Skeletal muscle satellite cell (primary cell): ENCODE measurements around the gene NFATC2IP.

Experiments
- H3K27me3 ChIP-seq: 2 replicates; pipeline ENCODE4 v1.7.0; 2013; ENCODE audit warnings: low read length; ENCODE audit not compliant: control insufficient read depth, insufficient read depth
- H3K36me3 ChIP-seq: 2 replicates; pipeline ENCODE4 v1.7.0; 2013; ENCODE audit warnings: mild to moderate bottlenecking, control low read depth, low read length; ENCODE audit not compliant: insufficient read depth
- H3K4me1 ChIP-seq: 2 replicates; pipeline ENCODE4 v1.7.0; 2013; ENCODE audit warnings: low read length; ENCODE audit not compliant: control insufficient read depth, insufficient read depth
- H3K4me2 ChIP-seq: 2 replicates; pipeline ENCODE4 v1.7.0; 2013; ENCODE audit warnings: mild to moderate bottlenecking, low read length
- H3K4me3 ChIP-seq: 2 replicates; pipeline ENCODE4 v1.7.0; 2013; ENCODE audit warnings: low read length
- H3K9ac ChIP-seq: 2 replicates; pipeline ENCODE4 v1.7.0; 2013; ENCODE audit warnings: mild to moderate bottlenecking, low read depth, low read length, moderate library complexity
- H3K9me3 ChIP-seq: replicated peaks from 2 replicates; pipeline ENCODE4 v1.7.0; 2013; ENCODE audit warnings: mild to moderate bottlenecking, control low read depth, low read length

NFATC2IP gene

GRCh38 chr16:29009050-29009837 lies 58.5 kb downstream of the NFATC2IP start:
- no peaks in the 10 kb centered on the region for H3K36me3 ChIP-seq
- no peak overlapping the region for H3K9ac ChIP-seq
- H3K4me1 ChIP-seq = peaks cover 5% of the 10 kb centered on the region
- peaks cover 17% of the 10 kb centered on the region for H3K27me3 ChIP-seq
- no peak overlapping the region for H3K4me2 ChIP-seq
- H3K4me3 ChIP-seq = no peak overlapping the region
- no peaks in the 10 kb centered on the region for H3K9me3 ChIP-seq

GRCh38 chr16:29009838-29010166 lies 59.1 kb downstream of the NFATC2IP start:
- Histone ChIP-seq H3K4me2 (no peak overlapping the region), H3K36me3 (no peaks in the 10 kb centered on the region), H3K4me3 (no peak overlapping the region), H3K9ac (no peak overlapping the region), H3K9me3 (no peaks in the 10 kb centered on the region), H3K27me3 (peaks cover 17% of the 10 kb centered on the region), H3K4me1 (peaks cover 5% of the 10 kb centered on the region)

DNA sequence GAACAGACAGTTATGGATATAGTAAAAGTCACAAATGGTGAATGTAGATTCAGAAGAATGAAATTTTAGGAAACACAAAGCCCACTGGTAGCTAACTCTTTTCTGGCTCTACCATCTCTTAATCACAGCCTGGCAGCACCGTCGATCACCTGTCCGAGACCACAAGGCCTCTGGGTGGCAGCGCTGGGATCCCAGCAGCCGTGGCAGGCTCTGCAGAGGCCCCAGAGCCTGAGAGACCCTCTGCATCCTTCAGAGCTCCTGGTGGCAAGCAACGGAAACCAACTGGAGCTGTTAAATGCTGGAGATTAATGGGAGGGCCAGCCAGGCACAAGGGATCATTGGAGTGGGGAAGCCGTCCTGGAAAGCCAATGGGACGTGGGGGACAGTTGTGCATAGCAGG lies 60.4 kb downstream of the NFATC2IP start:
- no peak overlapping the region for H3K4me2 ChIP-seq
- H3K4me1 ChIP-seq = peaks cover 5% of the 10 kb centered on the region
- peaks cover 7% of the 10 kb centered on the region for H3K27me3 ChIP-seq
- H3K9ac ChIP-seq = no peak overlapping the region
- H3K9me3 ChIP-seq = no peaks in the 10 kb centered on the region
- H3K4me3 ChIP-seq = no peak overlapping the region
- H3K36me3 ChIP-seq = no peaks in the 10 kb centered on the region

- Histone ChIP-seq H3K27me3 (peaks cover 7% of the 10 kb centered on the region), H3K4me2 (no peak overlapping the region), H3K9me3 (no peaks in the 10 kb centered on the region), H3K36me3 (no peaks in the 10 kb centered on the region), H3K4me3 (no peak overlapping the region), H3K9ac (no peak overlapping the region), H3K4me1 (peaks cover 5% of the 10 kb centered on the region)
Observed at GRCh38 chr16:29011851-29012250, 61.1 kb downstream of the NFATC2IP start.

GRCh38 chr16:29012913-29013553 lies 62.3 kb downstream of the NFATC2IP start:
- H3K4me2 ChIP-seq = no peak overlapping the region
- H3K4me3 ChIP-seq = no peak overlapping the region
- peaks cover 4% of the 10 kb centered on the region for H3K4me1 ChIP-seq
- no peak overlapping the region for H3K9ac ChIP-seq
- no peaks in the 10 kb centered on the region for H3K36me3 ChIP-seq
- H3K9me3 ChIP-seq = no peaks in the 10 kb centered on the region
- peaks cover 7% of the 10 kb centered on the region for H3K27me3 ChIP-seq

DNA sequence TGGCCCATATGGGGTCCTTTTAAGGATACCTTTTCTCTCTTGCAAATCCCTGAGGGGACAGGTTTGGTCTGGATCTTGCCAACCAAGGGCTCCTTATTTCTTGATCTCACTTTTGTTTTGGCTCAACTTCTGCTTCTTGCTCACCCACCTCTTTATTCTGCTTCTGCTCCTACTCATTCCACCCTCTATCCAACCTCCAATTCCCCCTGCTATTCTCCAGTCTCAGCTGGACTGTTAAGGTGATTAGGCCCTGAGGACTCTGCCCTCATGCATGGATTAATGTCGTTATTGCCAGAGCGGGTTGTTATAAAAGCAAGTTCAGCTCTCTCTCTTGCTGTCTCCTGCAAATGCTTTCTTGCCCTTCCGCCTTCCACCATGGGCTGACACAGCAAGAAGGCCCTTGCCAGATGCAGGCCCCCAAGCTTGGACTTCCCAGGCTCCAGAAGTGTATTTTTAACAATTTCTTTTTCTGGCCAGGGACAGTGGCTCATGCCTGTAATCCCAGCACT lies 63.9 kb downstream of the NFATC2IP start:
- H3K4me1 ChIP-seq = no peaks in the 10 kb centered on the region
- H3K9ac ChIP-seq = no peak overlapping the region
- H3K4me3 ChIP-seq = no peak overlapping the region

More for the DNA sequence above, 63.9 kb downstream of the NFATC2IP start:
- Histone ChIP-seq H3K4me2 (no peak overlapping the region), H3K36me3 (no peaks in the 10 kb centered on the region), H3K9me3 (no peaks in the 10 kb centered on the region), H3K27me3 (peaks cover 9% of the 10 kb centered on the region)
